Activated T-cell treated with anti-CD3 and anti-CD28 coated beads, Interleukin-2, amount 50 U/mL, for 1 hour (primary cell): ENCODE data around the gene OR11A1.

Experiments
- DNase-seq: peaks from one replicate; pipeline ENCODE4 v3.0.0-alpha.2; 2020

Gene OR11A1, protein sequence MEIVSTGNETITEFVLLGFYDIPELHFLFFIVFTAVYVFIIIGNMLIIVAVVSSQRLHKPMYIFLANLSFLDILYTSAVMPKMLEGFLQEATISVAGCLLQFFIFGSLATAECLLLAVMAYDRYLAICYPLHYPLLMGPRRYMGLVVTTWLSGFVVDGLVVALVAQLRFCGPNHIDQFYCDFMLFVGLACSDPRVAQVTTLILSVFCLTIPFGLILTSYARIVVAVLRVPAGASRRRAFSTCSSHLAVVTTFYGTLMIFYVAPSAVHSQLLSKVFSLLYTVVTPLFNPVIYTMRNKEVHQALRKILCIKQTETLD

DNA sequence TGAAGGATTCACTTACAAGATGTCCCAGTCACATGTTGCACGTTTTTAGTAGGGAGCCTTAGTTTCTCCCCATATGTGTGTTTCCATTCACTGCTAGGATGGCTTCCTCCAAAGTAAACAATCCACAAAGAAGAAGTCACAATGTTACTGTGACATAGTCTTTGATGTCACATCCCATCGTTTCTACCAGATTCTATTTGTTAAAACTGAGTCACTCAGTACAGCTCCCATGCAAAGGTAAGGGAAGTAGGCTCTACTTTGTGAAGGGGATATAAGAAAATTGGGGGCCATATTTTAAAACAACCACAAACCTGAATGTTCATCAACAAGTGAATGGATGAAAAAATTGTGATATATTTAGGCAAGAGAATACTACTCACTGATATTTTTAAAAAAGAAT, at the start of gene OR11A1, which contains the start of gene OR2H1:
Gene OR11A1 (minus strand): TSS at position 101 of the 400 bp plus-strand sequence. CDS start 29,430 bp downstream, outside the sequence.
Gene OR2H1 (plus strand): TSS at position 185 of the 400 bp plus-strand sequence. CDS start 4,615 bp downstream, outside the sequence.
- DNase-seq: no peak

DNA sequence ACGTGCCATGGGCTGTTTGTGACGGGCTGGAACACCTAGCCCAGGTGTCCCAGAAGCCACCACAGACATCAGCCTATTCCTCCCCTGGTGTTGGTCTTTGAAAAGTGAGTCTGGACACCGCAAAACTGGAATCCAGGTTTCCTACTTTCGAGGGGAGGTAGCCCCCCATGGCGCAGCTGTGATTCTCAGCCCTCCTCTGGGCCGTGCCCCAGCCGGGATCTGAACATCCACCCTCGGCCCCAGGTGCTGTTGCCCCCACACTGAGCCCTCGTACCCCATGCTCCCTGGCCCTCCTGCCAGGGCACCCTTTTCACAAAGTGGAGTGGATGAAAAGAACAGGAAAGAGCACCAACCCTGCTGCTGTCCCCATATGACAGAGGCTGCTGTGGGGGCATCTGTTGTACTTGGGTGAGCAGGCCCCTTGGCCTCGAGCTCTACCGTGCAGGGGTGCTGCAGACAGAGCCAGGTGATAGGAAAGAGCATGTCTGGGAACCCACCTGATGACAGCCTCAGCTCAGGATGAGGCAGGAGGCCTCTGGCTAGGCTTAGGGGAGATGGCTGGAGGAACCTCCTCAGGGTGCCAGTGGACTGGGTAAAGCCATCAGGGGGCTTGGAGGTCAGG, 49.7 kb upstream of the OR11A1 start:
- DNase-seq: no peak

DNA sequence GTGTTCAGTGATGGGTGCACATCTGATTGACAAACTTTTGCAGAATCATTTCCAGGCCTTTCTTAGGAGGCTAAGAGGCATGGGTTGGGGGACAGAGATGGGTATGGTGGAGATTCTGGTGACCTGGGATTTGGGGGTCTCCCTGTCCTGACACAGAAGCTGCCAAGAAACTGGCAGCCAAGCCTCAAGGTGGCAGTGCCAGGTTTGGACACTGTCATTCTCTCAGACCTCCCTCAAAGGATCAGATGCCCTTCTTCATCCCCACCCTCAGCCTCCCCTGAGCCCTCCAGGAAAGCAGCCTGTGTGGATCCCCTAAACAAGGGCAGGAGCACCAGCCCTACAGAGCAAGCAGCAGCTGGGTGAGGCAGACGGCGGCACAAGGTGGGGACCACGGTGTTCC, 48.9 kb upstream of the OR11A1 start:
- no peak for DNase-seq

DNA sequence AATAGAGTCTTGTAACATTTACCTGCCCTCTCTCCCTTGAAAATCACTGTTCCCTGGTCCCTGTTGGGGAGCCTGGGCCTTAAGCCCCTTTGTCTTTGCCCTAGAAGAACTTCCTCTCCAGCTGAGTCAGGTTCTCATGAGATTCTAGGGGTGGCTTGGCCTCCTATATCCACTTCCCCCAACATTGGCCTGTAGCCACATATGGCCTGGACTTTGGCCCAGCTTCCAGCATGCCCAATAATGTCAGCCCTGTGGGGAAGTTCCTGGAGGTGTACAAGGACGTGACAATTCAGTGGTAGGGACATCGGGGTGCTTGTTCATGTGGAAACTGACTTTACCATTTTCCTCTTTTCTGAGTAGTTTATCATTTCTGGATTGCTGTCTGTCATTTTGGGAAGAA, 48.1 kb upstream of the OR11A1 start:
- no peak for DNase-seq

DNA sequence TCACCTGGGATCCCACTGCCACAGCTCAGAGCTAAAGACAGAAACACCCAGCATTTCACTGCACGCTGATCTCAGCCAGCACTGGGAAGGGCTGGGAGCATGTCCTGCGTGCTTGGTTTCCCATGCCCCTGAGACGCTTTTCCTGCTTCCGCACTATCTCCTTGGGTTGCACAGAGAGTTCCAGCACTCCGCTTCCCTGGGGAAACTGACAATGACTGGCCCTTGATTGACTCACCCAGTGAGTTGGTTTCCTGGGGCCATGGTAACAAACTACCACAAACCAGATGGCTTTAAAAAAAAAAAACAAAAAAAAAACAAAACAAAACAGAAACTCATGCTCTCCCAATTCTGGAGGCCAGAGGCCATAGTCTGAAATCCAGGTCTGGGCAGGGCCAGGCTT, 45.7 kb upstream of the OR11A1 start:
- DNase-seq: no peak

DNA sequence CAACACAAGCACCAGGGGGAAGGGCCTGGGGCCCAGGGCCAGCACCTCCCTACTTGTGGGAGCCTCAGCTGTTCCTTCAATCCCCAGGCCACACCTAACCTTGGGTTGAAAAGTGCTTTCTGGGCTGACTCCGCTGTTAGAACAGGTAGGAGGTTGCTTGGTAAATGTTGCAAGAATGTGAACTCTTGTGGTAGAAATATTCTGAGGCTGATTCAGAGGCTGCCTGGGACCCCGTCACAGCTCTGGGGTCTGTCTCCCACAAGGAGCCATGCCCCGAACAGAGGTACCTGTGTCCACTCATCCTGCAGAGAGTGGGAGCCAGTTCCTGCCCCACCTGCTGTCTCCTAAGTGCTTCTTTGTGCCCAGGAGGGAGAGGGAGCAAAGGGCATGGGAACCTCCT, 45.3 kb upstream of the OR11A1 start:
- DNase-seq: no peak

DNA sequence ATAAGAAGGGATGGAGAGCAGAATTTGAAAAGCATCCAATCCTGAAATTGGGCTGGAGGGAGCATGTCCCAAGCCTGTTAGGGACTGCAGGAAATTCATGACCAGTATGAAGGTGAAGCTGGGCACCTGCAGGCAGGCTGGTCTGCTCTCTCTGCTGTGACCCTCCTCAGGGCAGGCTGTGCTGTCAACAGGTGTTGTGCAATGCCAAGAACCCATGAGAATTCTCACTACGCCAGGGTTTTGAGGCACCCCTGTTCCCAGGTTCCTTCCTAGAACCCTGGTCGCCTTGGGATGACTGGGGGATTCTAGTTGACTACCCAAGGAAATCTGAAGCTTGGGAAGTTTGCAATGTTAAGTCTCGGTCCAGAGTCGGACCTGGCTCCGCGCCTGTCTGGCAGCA, 44.2 kb upstream of the OR11A1 start:
- no peak for DNase-seq

DNA sequence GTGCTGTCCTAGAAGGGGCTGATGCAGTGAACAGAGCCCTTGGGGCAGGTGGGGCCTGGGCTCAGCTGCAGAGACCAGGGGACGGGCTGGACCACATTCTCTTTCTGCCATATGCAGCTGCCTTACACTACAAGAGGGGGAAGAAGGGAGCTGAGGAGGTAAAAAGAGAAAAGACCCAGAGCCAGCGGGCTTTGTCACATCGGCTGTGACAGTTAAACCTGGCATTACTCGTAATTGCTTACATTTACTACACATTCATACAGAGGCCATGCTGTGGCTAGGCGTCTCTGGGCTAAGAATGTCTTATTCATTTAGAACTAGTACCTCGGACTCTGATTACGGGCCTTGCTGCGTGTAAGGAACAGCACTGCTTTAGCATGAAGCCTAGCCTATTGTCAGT, 43.7 kb upstream of the OR11A1 start:
- no peak for DNase-seq

DNA sequence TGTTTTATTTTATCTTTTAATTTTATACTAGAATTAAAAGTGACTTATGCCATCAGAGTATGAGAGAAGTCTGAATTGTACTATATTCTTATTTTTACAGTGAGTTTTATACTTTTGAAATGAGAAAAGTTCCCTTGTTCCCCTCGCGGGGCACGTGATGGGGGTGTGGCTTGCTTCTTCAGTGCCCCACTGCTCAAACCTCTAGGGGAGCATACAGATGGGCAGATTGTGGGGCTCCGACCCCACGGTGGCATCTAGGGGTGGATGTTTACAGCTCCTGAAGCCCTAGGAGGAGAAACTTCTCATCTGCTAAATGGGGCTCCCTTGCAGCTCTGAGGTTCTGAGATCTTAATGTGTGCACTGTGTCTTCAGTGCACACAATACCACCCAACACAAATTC, 42.8 kb upstream of the OR11A1 start:
- no peak for DNase-seq

DNA sequence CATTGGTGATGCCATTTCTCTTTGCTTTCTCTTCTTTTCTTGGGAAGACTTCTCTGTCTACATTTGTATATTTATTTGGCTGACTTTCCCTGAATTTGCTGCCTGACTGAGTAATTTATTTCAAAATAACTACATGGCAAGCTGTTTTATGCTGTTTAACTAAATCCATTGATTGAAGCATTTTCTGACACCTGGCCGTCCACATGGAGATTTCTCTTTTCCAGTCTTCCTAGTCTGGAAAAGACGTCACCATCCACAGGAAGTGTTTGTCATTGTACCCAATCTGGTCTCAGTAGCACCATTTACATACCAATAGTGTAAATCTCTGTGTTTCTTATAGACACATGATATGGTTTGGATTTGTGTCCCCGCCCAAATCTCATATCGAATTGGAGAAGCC, 40.1 kb upstream of the OR11A1 start:
- DNase-seq: no peak

DNA sequence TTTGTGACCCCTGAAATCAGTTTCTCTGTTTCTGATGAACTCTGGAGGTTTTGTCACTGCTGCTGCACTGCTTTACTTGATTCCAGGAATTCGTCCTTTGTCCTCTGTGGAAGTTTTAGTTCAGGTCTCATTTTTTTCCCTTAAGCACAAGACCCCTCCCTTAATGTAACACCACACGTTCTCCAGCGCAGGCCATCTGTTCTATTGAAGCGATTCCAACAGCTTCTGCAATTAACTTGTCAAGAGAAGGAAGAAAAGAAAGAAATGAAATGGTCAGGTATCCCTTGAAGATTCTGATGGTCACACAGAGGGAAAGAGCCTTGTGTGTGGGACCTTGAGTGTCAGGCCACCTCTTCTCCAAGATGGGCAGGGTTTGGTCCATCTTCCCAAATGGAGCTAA, 38.7 kb upstream of the OR11A1 start:
- no peak for DNase-seq

DNA sequence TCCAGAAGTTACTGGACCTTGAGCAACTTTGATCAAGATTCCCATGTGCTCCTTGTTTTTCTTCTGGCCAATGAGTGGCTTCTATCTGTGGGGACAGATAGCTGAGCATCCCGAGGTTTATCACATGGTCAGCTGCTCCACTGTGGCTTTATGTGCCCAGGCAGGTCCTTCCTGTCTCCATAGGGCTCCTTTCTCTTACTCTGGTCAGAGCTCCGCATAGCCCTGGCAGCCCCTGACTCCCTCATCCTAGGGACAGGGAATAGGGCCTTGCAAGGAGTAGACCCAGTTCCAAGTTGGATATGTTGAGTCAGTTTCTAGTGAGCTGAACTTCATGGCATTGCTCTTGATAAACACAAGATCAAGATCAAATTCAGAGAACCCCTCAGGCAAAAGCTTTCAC, 37.3 kb upstream of the OR11A1 start:
- no peak for DNase-seq

DNA sequence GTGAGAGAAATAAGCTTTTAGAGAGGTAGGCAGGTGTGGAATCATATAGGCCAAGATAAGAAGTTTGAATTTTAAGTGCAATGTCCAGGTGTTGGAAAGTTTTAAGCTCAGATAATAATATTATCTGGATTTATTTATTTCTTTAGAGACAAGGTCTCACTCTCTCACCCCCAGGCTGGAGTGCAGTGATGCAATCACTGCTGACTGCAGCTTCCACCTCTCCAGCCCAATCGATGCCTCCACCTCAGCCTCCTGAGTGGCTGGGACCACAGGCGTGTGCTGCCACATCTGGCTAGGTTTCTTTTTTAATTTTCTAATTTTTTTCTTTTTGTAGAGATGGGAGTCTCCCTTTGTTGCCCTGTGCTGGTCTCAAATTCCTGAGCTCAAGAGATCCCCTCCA, 36.4 kb upstream of the OR11A1 start:
- no peak for DNase-seq

DNA sequence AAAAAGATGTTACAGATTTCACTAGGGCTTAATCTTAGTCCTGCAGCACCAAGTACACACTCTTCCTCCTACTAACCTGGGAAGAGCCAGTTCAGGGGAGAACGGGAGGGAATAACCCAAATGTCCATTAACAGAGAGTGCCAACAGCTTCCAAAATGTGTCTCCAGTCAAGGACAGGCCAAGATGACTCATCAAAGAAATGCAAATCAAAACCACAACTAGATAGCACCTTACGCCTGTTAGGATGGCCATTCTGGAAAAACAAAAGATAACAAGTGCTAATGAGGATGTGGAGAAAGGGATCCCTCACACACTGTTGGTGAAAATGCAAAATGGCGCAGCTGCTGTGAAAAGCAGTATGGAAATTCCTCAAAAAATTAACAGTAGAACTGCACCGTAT, 34.7 kb upstream of the OR11A1 start:
- no peak for DNase-seq

DNA sequence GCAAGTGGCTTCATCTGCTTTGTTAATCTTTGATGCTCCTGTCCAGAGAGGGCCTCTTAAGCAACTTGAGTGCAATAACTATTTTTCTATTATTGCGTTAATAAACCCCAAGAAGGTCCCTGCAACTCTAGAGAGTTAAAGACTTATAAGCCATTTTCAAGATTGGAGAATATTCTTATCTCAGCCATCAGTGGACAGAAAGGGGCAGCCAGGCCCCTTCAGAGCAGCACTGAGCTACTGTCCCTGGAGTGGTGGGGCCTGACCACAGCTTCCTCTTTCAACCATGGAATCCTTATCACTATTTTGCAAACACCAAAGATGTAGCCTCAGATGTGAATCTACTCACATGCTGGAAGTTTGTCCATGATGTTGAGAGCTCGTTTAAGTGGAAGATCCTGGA, 33.7 kb upstream of the OR11A1 start:
- DNase-seq: no peak

DNA sequence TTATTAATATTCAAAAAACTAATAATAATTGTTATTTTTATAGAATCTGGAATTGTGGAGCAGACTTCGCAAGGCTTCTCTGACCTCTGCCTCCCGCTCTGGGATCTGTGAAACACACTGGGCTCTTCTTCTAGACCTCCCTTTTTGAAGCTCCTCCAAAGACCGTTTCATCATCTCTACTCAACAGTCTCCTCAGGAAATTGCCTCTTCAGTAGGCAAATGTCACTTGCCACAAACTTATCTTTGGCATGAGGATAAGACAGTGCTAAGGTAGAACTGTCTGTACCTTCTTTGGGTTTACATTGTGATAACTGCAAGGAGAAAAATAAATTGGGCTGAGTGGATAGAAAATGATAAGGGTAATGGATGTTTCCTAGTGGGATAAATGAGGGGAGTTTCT, 33.2 kb upstream of the OR11A1 start:
- no peak for DNase-seq

DNA sequence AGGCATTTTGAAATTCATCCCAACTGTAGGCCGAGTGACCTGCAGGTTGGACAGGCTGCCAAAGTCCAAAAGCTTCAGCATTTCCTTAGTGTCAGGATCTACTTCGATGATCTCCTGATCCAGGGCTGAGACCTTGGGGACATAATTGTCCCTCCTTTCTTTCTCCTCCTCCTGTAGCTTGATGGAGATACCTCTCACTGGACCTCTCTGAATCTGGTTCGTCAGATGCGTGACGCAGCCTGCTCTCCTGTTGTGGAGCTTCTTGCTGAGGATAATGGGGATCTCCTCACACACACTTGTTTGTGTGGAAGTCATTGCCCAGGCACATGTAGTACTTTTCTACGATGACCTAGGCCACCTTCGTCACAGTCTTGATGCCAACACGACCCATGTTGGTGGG, 32.4 kb upstream of the OR11A1 start:
- DNase-seq: no peak

DNA sequence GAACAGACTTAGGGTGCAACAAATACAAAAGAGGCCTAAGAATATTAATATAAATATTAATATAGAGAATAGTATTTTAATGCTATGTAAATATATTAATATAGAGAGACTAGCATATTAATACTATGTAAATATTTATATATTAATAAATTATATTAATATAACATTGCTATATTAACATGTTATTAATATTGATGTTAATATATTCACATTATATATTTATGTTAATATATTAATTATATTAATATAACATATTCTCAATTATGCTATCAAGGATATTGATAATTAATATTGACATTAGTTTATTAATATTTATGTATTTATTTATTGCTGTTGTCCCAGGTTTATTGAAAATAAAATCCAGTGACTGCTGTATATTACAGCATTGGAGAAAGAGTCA, 32.0 kb upstream of the OR11A1 start:
- DNase-seq: no peak

DNA sequence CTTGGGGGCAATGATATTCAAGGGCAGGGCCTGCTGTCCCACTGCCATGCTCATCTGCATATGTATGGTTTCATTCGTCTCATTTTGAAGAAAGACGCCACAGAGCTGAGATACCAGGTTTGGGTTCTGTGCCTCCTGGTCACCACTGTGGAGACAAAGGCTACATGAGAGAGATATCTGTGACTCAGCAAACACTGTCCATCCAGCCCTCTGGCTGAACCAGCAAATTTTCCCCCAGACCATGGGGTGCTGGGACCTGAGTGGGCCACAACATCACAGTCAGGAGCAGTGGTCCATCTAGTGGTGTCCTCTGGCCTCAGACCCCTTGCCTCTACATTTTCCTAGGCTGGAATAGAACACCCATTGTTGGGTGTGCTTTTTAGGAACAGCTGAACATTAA, 30.8 kb upstream of the OR11A1 start, which contains the start of gene MAS1L:
Gene MAS1L (minus strand): TSS at position 297 of the 400 bp plus-strand sequence. CDS start 54 bp downstream, at position 243.
- DNase-seq: no peak

DNA sequence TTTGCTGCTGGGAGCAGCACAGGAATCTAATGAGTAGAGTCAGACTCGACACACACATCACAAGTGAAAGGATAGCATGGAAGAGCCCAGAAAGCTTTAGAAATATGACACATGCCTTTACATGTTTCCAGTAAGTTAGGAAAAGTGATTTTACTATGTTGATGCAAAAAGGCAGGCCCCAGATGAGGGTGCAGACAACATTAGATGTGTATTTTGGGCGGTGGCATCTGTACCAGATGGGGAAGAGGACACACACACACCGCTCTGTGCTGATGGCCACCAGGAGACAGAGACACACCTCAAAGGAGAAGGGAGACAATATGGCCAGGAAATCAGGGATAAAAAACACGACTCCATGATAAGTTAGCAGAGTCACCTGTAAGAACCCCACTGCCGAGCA, 30.3 kb upstream of the OR11A1 start:
- no peak for DNase-seq

DNA sequence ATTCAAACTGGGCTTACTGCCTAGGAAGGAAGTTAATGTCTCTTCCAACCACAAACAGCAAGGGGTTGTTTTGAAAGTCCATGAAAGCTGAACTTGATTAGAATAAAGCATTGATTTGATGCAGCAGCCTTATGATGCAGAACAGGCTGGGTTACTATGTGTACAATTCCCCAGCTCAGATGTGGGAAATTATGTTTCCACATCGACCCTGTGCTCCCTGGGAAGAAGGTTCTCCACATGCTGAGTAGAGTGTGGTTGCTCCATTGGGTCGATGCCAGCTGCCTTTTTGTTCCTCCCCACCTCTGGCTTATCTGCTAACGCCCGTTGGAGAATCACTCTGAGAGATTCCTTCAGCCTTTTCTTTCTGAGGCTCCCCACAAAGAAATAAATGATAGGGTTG, 29.7 kb upstream of the OR11A1 start:
- no peak for DNase-seq

DNA sequence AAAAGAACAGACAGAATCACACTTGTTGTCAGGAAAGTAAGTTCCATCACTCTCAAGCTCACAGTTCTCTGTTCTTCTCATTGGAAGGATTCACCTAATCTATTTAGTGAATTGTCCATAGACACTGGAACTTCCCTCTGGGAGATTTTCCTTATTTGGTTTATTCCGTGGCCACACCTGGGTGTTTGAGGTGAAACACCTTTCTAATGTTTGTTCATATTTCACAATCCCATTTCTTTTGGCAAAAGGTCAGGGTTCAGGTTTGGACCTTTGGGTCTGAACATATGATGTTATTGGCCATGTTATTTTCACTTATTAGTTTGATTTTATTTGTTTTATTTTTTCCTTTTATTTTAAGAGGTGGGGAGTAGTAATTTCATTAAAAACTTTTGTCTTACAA, 26.9 kb upstream of the OR11A1 start:
- no peak for DNase-seq

DNA sequence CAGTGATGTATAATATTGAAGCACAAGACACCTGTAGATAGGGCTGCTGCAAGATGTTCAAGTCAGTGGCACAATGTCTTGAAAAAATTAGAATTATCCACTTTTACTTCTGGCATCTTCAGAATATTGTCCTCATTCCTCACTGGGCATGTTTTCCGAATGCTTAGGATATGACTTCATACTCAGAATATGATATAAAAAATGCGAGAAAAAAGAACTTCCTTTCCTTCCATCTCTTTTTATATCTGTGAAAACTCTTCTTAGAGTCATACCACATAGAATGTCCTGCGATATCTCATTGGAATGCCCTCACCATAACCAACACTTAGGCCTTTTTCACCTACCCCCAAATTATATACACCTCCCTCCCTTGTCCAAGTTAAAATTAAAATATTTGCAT, 26.3 kb upstream of the OR11A1 start:
- no peak for DNase-seq

DNA sequence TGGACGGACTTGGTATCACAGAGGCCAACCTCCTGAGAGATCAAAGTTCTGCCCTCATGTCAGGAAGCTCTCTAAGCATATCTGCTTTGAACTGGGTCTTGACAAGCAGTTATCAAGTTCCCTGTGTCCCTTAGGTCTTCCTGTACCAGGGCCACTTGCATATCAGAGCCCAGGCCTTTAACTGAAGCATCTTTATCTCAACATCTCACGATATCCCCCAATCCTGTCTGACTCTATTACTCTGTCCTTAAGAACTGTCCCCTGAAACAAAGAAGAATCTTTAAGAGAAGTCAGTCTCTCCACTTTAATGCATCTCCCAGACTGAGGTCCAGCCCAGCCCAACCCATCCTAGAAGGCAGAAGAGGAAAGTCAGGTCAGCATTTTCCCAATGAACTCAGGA, 22.7 kb upstream of the OR11A1 start:
- no peak for DNase-seq

DNA sequence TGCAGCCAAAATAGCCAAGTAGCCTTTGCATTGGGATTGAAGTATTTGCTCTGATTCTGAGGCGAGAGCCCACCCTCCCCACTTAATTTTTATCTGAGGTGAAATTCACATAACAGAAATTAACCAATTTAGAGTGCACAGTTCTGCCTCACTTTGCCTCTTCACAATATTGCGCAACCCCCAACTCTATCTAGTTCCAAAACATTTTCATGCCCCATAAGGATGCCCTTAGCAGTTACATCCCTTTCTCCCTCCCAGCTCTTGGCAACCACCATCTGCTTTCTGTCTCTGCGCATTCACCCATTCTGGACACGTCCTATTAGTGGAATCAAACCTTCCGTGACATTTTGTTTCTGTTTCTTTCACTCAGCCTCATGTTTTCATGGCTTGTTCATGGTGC, 21.9 kb upstream of the OR11A1 start:
- no peak for DNase-seq
